Measurements from ENCODE around the gene UMAD1.

GRCh38 chr7:7662527-7662926, 22.0 kb downstream of the UMAD1 start:
- TF ChIP-seq CTCF (IDR thresholded peaks at IDR 0.05) (no peak), POLR2A (IDR thresholded peaks at IDR 0.05) (no peak)

Data from vagina (tissue), 2 donors.